CD4-positive, alpha-beta memory T cell (primary cell): Measurements from ENCODE around the gene NUDT10. TPM values are rescaled to one million over a fixed set of nuclear protein-coding genes. Genes with fewer than 3 reads are reported as not detected.

Experiments
- CTCF ChIA-PET: fragments of 350-600 bp; sonication (Branson Sonifier 250); formaldehyde crosslinking; loops from one replicate; lab custom pipeline; 2021; ENCODE audit warnings: inconsistent platforms; ENCODE audit not compliant: partially characterized antibody; lab: Charles Lee
- POLR2A ChIA-PET: fragments of 350-600 bp; sonication (Branson Sonifier 250); formaldehyde crosslinking; loops from one replicate; lab custom pipeline; 2021; ENCODE audit not compliant: partially characterized antibody; lab: Charles Lee
- DNase-seq, 5 donors: peaks; one replicate each; pipeline versions ENCODE4 v3.0.0 to v3.0.0-alpha.2; 2020 to 2022; ENCODE audit warnings: mixed read lengths in 1 of 5
- H3K27ac ChIP-seq: one replicate; pipeline ENCODE4 v1.7.0; 2013; ENCODE audit warnings: low read depth, low read length
- H3K27me3 ChIP-seq: 2 replicates; pipeline ENCODE4 v1.7.0; 2013; ENCODE audit warnings: mild to moderate bottlenecking, low read length, moderate library complexity; ENCODE audit not compliant: insufficient read depth
- H3K36me3 ChIP-seq: 2 replicates; pipeline ENCODE4 v1.7.0; 2013; ENCODE audit warnings: mild to moderate bottlenecking, low read length, moderate library complexity; ENCODE audit not compliant: insufficient read depth
- H3K4me1 ChIP-seq: 2 replicates; pipeline ENCODE4 v1.7.0; 2013; ENCODE audit warnings: mild to moderate bottlenecking, low read length, moderate library complexity; ENCODE audit not compliant: insufficient read depth
- H3K4me3 ChIP-seq, 2 donors: one replicate each; pipeline ENCODE4 v1.7.0; 2013; ENCODE audit warnings: low read length in 2 of 2, mild to moderate bottlenecking in 1 of 2
- H3K9me3 ChIP-seq, 2 donors: one replicate each; pipeline ENCODE4 v1.7.0; 2013; ENCODE audit warnings: low read length in 2 of 2, control low read depth in 1 of 2; ENCODE audit not compliant: control insufficient read depth in 1 of 2
- H3K27ac Mint-ChIP-seq, 7 donors: one replicate each; pipeline ENCODE4 v1.8.0; 2020 to 2021; ENCODE audit warnings: mixed read lengths in 7 of 7, mild to moderate bottlenecking in 6 of 7, inconsistent platforms in 3 of 7, moderate library complexity in 3 of 7
- H3K27me3 Mint-ChIP-seq, 2 donors: one replicate each; pipeline ENCODE4 v1.8.0; 2020 to 2021; ENCODE audit warnings: mixed read lengths in 2 of 2
- H3K36me3 Mint-ChIP-seq, 2 donors: one replicate each; pipeline ENCODE4 v1.8.0; 2020 to 2021; ENCODE audit warnings: mixed read lengths in 2 of 2, inconsistent platforms in 1 of 2, mild to moderate bottlenecking in 1 of 2
- H3K4me1 Mint-ChIP-seq, 4 donors: one replicate each; pipeline ENCODE4 v1.8.0; 2020 to 2021; ENCODE audit warnings: mixed read lengths in 4 of 4, mild to moderate bottlenecking in 1 of 4
- H3K4me3 Mint-ChIP-seq, 8 donors: one replicate each; pipeline ENCODE4 v1.8.0; 2020 to 2021; ENCODE audit warnings: mixed read lengths in 8 of 8, mild to moderate bottlenecking in 7 of 8, moderate library complexity in 6 of 8, inconsistent platforms in 3 of 8
- H3K9me3 Mint-ChIP-seq, 8 donors: one replicate each; pipeline ENCODE4 v1.8.0; 2020 to 2021; ENCODE audit warnings: mixed read lengths in 8 of 8, mild to moderate bottlenecking in 5 of 8, inconsistent platforms in 3 of 8, moderate library complexity in 1 of 8
- intact Hi-C: fragments of 100-400 bp; cut with micrococcal nuclease; formaldehyde crosslinking; loops from one replicate; pipeline ENCODE4 v1.15.1; 2023
- polyA plus RNA-seq, 2 donors: library from polyadenylated mRNA; unstranded; fragments of 300-500 nt; fragmentation: Illumina TruSeq; gene quantifications; one replicate each; pipeline ENCODE4 v1.2.3, GENCODE V29; 2021
- total RNA-seq, 2 experiments: library from RNA; stranded (reverse); gene quantifications; one replicate each; pipeline ENCODE4 v1.2.3, GENCODE V29; 2021

The NUDT10 gene
- total and polyA plus RNA-seq, 4 experiments from 2014 or later: not detected

GRCh38 chrX:51361251-51361650 is 28.6 kb downstream of the NUDT10 start:
- H3K9me3 Mint-ChIP-seq: peaks cover 0 to 28% (median 14%) of the 10 kb centered on the region in 8 donors
- Histone ChIP-seq H3K36me3 (no peaks in the 10 kb centered on the region), H3K27me3 (no peaks in the 10 kb centered on the region), H3K27ac (no peak overlapping the region), H3K4me3 (no peak overlapping the region), H3K9me3 (no peaks in the 10 kb centered on the region), H3K4me1 (no peaks in the 10 kb centered on the region)
- H3K4me1 Mint-ChIP-seq: no peaks in the 10 kb centered on the region
- no peak overlapping the region for H3K27ac Mint-ChIP-seq
- peak in 1 of 5 donors; percentile 24 for DNase-seq
- POLR2A ChIA-PET: no interaction called here
- H3K36me3 Mint-ChIP-seq: peaks cover 15 to 23% of the 10 kb centered on the region in 2 donors
- CTCF ChIA-PET: no interaction called here
- no peaks in the 10 kb centered on the region for H3K27me3 Mint-ChIP-seq
- intact Hi-C loops: no loop called here
- no peak overlapping the region for H3K4me3 Mint-ChIP-seq

- no peaks in the 10 kb centered on the region for H3K9me3 Mint-ChIP-seq
- no peaks in the 10 kb centered on the region for H3K36me3 ChIP-seq
- no peaks in the 10 kb centered on the region for H3K36me3 Mint-ChIP-seq
- H3K9me3 ChIP-seq: no peaks in the 10 kb centered on the region
- no peak for DNase-seq
- H3K27ac Mint-ChIP-seq: no peak overlapping the region
- H3K4me1 Mint-ChIP-seq: no peaks in the 10 kb centered on the region
- POLR2A ChIA-PET: no interaction called here
- CTCF ChIA-PET: no interaction called here
- H3K27ac ChIP-seq: no peak overlapping the region
- no peaks in the 10 kb centered on the region for H3K27me3 ChIP-seq
- H3K4me3 Mint-ChIP-seq: no peak overlapping the region
- H3K27me3 Mint-ChIP-seq: no peaks in the 10 kb centered on the region
- H3K4me3 ChIP-seq: no peak overlapping the region
- intact Hi-C loops: no loop called here
- H3K4me1 ChIP-seq: no peaks in the 10 kb centered on the region
Observed at GRCh38 chrX:51376672-51377071, 44.0 kb downstream of the NUDT10 start.

Other genes starting within 250 kb of the NUDT10 start
- gene NUDT11, start 163.8 kb downstream of the NUDT10 start, total RNA-seq: under 1 TPM; 0.80 to 0.84 TPM
- 1 to 10 TPM in 1 of 2 donors, under 1 TPM in 1; 0.39 to 1.0 TPM for gene NUDT11, start 163.8 kb downstream of the NUDT10 start, polyA plus RNA-seq